HG03521 (cell line): ENCODE data around the gene ALDH1A1.
"Not testable (repeated sequence)": the region's sequence is repeated elsewhere in the genome, so short reads cannot be mapped to it uniquely, and the experiment has no call there.

Experiments
- ATAC-seq: cut with Tn5 transposase; IDR thresholded peaks from one replicate; pipeline ENCODE4 v1.9.1; 2021; ENCODE audit warnings: mild to moderate bottlenecking, moderate library complexity; ENCODE audit not compliant: unreplicated experiment

Gene ALDH1A1

DNA sequence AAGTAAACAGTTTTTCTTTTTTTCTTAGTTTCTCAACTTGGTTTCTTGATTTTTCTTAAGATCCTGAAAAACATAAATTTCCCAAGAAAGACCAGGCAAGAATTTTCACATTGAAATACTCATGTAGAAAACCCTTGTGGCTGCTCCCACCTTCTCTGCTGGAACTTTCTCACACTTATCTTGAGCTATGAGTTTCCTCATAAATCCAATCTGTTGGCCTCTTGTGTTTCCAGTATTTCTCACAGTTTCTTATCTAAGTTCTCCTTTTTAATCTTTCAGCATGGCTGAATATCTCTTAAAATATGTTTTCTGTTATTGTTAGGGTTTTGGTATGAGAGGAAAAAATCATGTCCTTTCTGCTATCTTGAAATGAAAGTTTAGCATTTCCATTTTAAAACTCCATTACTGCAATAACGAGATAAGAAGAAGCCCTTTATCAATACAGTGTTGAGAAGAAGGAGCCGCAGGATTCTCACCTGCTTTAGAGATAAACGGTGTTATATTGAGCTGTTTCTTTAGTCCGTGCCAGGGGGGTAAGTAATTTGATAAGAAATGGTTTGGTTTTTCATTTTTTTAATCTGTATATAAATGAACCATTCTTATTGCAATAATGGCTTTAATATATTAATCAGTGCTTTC, 89.3 kb downstream of the ALDH1A1 start:
- ATAC-seq = no peak

DNA sequence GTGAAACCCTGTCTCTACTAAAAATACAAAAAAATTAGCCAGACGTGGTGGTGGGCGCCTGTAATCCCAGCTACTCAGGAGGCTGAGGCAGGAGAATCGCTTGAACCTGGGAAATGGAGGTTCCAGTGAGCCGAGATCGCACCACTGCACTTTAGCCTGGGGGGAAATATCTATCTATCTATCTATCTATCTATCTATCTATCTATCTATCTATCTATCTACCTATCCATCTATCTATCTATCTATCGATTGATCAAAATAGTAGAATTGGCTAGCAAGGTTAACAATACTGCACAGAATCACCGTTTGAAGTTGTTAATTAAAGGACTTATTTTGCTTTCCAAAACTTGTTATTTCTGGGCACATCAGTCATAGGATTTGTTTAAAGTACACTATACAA, 90.1 kb downstream of the ALDH1A1 start:
- ATAC-seq = not testable (repeated sequence)

GRCh38 chr9:72858089-72858912, 94.6 kb downstream of the ALDH1A1 start:
- ATAC-seq = no peak

DNA sequence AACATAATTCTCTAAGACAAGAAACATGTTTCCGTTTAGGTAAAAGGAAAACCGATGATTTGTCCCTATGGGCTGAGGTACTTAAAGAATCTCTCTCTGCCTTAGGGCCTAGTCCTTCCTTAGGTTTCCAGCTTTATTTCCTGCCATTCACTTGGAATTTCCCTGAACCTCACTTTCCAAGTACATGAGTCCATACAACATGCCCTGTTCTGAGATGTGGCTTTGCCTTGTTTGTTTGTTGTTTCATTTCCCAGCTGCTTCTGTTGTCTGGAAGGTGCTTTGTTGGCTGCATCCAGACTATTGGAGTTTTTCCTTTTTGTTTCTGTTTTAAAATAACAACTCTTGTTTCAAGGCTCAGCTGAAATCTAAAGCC, 95.2 kb downstream of the ALDH1A1 start:
- ATAC-seq = no peak

- ATAC-seq = no peak
Measured at GRCh38 chr9:72856972-72857623, 95.8 kb downstream of the ALDH1A1 start.

GRCh38 chr9:72855890-72856523, 96.8 kb downstream of the ALDH1A1 start:
- ATAC-seq = no peak

GRCh38 chr9:72855321-72855720, 97.5 kb downstream of the ALDH1A1 start:
- no peak for ATAC-seq
